Ecto neural progenitor cell (in vitro differentiated cells): ENCODE results near the gene CDH18.

Experiments
- DNase-seq: peaks from one replicate; pipeline ENCODE4 v3.0.0-alpha.2; 2018; ENCODE audit warnings: low spot score

Gene CDH18

DNA sequence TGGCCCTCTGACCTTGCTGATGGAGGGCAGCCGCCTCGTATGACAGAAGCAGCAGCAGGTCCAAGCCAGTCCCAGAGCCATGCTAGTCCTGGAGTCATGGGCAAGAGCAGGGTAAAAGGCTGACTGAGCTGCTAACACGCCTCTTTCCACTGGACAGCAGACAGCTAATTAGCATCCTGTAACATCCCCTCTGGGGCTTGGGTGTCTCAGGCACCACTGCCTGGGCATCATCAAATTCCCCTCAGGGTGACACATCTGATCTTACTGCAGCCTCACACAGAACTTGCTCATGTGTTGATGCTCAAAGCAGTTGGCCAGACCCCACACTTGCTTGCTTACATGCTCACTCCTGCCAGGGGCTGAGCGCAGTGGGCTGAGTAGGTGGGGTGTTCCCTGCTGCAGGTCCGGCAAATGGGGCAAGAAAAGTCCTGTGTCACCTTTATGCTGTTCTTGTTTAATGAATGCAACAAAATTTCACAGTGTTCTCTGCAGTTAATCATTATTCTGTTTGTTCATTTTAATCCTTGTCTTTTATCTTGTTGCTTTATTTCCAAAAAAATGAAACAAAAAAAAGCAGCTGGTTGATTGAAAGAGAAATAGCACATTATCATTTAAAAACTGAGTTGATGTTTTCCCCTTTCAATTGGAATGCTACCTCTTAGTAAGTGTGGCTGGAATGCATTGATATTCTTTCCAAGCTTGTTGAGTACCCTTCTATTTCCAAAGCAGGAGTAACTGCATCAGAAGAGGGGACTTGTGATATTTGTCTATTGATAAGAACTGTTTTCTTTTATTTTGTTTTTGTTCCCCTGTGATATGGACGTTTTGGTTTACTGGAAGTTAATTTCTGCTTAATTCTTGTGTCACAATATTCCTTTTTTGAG is 254.1 kb downstream of the CDH18 start:
- no peak for DNase-seq

- no peak for DNase-seq
Measured at GRCh38 chr5:19728571-19728970, 259.4 kb downstream of the CDH18 start.

DNA sequence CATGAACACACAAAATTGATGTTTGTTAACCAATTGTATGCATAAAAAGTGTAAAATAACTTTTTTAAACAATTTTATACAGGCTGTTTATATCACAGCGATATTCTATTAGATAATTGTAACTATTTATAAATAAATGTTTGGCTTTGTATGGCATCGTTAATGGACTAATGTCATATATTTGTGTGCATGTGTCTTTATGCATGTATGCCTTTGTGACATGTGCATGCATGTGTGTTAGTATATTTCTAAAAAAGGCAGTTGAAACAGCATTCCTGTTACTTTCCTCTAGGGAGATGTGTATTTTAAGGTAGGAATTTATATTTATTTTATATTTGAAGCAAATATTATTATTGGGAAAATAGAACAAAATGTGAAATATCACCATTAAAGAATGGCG is 268.9 kb downstream of the CDH18 start:
- no peak for DNase-seq

GRCh38 chr5:19713740-19714139 is 274.3 kb downstream of the CDH18 start:
- no peak for DNase-seq

DNA sequence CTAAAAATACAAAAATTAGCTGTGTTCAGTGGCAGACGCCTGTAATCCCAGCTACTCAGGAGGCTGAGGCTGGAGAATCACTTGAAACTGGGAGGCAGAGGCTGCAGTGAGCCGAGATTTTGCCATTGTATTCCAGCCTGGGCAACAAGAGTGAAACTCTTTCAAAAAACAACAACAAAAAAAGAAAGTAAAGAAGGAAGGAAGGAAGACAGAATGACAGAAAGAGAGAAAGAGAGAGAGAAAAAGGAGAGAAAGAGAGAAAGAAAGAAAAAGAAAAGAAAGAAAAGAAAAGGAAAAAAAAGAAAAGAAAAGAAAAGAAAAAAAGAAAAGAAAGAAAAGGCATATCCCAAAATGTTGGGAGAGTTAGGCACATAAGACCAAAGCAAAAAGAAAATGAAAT is 278.6 kb downstream of the CDH18 start:
- no peak for DNase-seq

GRCh38 chr5:19706776-19707175 is 281.2 kb downstream of the CDH18 start:
- no peak for DNase-seq

DNA sequence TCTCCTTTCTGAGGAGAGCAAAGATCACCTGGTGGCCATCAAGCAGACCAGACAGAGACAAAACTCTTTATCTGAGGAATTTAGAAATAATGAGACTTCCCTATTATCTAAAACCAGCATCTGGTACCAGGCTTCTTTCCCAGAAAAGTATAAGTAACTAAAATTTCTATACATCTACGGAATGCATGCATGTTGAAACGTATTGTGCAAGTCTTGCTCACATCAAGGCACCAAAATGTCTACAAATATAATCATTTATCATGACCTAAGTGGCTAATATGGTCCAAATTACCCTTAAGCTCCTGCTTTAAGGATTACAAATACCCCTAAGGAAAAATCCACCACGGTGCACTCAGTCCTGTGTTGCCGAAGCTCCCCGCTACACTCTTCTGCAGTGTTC is 286.3 kb downstream of the CDH18 start:
- DNase-seq = no peak

GRCh38 chr5:19694949-19695611 is 292.9 kb downstream of the CDH18 start:
- no peak for DNase-seq

DNA sequence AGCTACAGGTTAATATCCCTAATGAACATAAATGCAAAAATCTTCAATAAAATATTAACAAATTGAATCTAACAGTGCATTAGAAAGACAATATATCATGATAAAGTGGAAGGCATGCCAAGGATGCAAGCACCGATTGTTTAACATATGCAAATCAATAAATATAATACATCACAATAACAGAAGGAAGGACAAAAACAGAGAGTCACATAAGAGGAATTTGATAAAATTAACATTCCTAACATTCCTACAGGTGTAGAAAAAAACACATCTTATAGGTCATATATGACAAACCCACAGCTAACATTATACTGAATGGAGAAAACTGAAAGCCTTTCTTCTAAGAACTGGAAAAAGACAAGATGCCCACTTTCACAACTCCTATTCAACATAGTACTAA is 297.0 kb downstream of the CDH18 start:
- no peak for DNase-seq

DNA sequence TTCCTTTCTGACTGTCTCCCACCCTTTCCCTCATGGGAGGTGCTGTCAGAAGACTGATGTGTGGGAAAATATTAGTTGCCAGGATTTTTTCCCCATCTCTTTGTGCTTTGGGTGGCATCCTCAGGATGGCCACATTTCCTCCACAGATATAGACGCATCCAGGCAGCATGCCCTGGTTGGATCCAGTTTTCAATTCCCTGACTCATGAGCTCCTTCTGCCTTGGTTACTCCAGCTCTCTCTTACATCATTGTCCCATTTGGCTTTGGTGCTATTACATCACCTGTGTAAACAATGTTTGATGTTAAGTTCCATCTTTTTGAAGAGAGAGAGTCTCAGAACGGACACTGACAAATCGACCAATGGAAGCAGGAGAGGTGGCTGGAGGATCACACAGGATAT is 302.5 kb downstream of the CDH18 start:
- DNase-seq = no peak

- no peak for DNase-seq
Measured at GRCh38 chr5:19676895-19677294, 311.1 kb downstream of the CDH18 start.

- no peak for DNase-seq
Measured at GRCh38 chr5:19660679-19661078, 327.3 kb downstream of the CDH18 start.

DNA sequence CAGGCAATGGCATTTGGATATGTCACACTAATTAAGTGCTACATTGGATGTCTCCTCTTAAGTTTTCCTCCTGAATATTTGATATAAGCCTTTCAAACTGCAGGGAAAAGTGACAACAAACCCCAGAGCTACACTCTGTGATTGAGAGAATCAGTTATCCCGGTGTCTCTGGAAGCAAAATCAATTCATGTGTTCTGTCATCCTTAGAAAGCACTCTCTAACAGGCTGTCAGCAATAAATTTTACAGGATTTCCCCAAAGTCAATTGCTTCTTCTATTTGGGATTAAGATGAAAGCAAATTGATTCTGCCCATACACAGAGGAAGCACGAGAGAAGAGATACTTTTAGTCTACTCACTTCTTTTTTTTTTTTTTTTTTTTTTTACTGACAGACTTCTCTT is 332.4 kb downstream of the CDH18 start:
- no peak for DNase-seq

GRCh38 chr5:19638461-19638860 is 349.5 kb downstream of the CDH18 start:
- no peak for DNase-seq

DNA sequence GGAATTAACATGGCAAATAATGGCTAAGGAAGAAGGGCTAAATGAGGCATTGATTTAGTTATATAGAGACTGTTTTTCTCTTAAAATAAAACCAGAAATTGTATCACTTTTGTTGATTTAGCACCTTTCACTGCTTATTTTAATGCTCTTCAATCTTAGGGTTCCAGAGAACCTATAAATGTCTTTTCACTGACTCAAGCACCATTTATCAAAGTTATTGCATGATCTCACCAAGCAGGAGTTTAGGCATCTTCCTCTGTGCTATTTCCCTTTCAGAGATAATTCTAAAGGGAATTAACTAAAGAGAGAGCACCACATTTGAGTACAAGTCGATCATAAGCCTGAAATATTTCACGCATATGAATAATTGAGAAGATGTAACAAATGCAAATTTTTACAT is 357.1 kb downstream of the CDH18 start:
- no peak for DNase-seq

DNA sequence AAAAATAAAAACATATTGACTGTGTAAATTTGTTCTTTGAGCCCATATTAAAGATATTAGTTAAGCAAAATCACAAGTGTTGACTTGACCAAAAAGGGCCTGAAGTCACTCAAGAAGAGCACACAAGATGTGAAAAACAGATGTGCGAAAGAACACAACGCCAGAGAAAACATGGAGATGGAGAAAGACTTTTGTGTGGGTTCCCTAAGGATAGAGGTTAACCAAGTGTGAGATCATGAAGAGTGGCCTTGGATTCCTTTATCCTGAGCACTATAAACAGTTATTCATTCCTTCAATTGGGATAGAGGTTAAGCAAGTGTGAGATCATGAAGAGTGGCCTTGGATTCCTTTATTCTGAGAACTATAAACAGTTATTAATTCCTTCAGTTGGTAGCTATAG is 361.8 kb downstream of the CDH18 start:
- DNase-seq = no peak

DNA sequence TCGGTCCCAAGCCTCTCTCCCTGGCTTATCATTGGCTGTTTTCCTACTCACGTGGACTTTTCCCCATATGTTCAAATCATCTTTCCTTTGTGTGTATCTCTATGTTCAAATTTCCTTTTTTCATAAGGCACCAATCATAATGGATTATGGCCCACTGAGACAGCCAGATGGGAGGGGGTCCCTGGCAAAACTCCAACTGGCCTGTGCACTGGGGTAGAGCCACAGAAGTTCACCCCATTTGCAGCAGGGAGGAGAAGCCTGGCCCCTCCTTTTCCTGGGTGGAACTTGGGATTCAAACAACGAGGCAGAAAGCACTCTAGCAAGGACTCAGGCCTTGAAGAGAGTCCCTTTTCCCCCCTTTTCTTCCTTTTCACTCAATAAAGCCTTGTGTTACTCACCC is 362.4 kb downstream of the CDH18 start:
- no peak for DNase-seq

DNA sequence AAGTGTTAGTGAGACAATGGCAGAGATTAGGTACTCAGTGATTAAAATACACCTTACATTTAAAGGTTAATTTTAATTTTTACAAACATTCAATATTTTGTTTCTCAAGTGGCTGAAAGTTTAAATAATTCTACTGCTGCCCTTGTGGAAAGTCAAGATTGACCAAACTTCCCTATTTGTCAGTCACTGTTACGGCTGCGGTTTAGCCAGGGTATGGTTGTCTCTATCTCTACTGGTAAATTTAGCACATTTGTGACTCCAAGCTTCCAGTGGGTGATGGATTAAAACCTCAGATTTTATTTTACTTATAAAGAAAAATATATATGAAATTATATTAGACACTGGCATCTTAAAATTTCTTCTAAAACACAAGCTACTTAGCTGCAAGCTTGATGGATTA is 368.4 kb downstream of the CDH18 start:
- no peak for DNase-seq

DNA sequence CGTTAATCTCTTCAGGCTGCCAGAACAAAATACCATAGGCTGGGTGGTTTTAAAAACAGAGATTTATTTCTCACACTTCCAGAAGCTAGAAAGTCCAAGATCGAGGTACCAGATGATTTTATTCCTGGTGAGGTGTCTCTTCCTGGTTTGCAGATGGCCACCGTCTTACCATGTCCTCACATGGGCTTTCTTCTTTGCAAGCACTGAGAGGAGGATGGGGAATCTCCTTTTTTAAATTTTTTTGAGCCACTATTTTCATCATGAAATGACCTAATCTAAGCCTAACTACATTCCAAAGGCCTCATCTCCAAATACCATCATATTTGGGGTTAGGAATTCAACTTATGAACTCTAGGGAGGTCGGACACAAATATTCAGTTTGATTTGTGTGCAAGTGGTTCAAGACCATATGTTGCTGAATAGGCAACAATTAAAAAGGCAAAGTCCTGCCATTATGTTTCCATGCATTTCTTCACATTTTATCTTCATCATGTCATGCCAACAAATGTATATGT is 371.2 kb downstream of the CDH18 start:
- no peak for DNase-seq

GRCh38 chr5:19615661-19616060 is 372.3 kb downstream of the CDH18 start:
- DNase-seq = no peak

GRCh38 chr5:19615071-19615470 is 372.9 kb downstream of the CDH18 start:
- DNase-seq = no peak

- no peak for DNase-seq
Measured at GRCh38 chr5:19608444-19609002, 379.5 kb downstream of the CDH18 start.

DNA sequence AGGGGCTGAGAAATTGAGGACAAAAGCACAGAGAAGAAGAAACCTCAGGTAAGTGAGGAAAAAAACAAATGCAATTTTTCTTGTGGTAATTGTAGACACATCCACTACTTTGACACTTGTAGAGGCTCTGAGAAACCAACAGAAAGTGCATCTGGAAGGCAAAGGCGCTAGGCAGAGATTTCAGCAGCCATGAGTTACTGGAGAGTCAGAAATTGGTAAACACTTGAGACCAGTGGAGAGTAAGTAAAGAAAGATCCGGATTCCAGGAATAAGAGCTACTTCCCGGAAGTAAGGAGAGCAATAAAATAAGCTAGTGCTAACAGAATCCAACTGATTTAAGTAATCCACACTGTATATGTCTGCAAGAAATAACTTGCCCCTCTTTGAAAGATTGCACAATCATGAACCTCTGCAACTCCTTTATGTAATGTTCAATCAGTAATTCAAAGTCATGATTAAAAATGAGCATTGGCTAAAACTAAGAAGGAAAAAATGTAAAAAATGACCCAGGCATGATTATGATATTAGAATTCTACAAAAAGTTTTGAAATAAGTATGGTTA is 382.1 kb downstream of the CDH18 start:
- DNase-seq = no peak
